Gastrocnemius medialis (tissue), 4 donors: Measurements from ENCODE around the gene DIPK1B.
A peak's percentile ranks its signal among the peaks of the same experiment; 100 is the strongest.

ENCODE experiments used
- POLR2A ChIP-seq, 2 donors: fragments of 450-650 bp; IDR thresholded peaks; one replicate each; pipeline ENCODE4 v1.6.1; 2017; ENCODE audit warnings: antibody characterized with exemption in 2 of 2, mild to moderate bottlenecking in 2 of 2, moderate library complexity in 2 of 2
- TF ChIP-seq, protein P1 (sequence below), 5 experiments: fragments of 450-650 bp in 3 of 5; fragments of 200-600 bp in 2 of 5; sonication (generic) in 2 of 5; IDR thresholded peaks in 4 of 5; conservative IDR thresholded peaks in 1 of 5; 1 replicate in 4 of 5; 2 replicates in 1 of 5; pipeline ENCODE4 v1.5.1; 2016 to 2019; ENCODE audit warnings: antibody characterized with exemption in 5 of 5, mild to moderate bottlenecking in 3 of 5, moderate library complexity in 3 of 5

GRCh38 chr9:136728080-136728547 is 15.7 kb downstream of the DIPK1B start:
- TF ChIP-seq POLR2A (IDR thresholded peaks at IDR 0.05): peak; percentile 98
- TF ChIP-seq, protein P1, sequence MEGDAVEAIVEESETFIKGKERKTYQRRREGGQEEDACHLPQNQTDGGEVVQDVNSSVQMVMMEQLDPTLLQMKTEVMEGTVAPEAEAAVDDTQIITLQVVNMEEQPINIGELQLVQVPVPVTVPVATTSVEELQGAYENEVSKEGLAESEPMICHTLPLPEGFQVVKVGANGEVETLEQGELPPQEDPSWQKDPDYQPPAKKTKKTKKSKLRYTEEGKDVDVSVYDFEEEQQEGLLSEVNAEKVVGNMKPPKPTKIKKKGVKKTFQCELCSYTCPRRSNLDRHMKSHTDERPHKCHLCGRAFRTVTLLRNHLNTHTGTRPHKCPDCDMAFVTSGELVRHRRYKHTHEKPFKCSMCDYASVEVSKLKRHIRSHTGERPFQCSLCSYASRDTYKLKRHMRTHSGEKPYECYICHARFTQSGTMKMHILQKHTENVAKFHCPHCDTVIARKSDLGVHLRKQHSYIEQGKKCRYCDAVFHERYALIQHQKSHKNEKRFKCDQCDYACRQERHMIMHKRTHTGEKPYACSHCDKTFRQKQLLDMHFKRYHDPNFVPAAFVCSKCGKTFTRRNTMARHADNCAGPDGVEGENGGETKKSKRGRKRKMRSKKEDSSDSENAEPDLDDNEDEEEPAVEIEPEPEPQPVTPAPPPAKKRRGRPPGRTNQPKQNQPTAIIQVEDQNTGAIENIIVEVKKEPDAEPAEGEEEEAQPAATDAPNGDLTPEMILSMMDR (IDR thresholded peaks at IDR 0.05 in 4 of 5, conservative IDR thresholded peaks at IDR 0.05 in 1 of 5): peak; percentile 81 to 99 (median 96)
